Vagina (tissue), 2 donors: ENCODE results near the gene RPS6KB2.

ENCODE experiments used
- POLR2A ChIP-seq, 2 donors: fragments of 450-650 bp; IDR thresholded peaks; one replicate each; pipeline ENCODE4 v1.6.1; 2017; ENCODE audit warnings: antibody characterized with exemption in 2 of 2, mild to moderate bottlenecking in 2 of 2, moderate library complexity in 2 of 2
- POLR2AphosphoS5 ChIP-seq, 2 donors: sonication (generic); formaldehyde crosslinking; IDR thresholded peaks; one replicate each; pipeline ENCODE4 v1.9.0; 2017; ENCODE audit warnings: antibody characterized with exemption in 2 of 2, mild to moderate bottlenecking in 2 of 2, low read depth in 1 of 2; ENCODE audit not compliant: insufficient read depth in 1 of 2
- TF ChIP-seq, protein P1 (sequence below), 3 experiments: fragments of 450-650 bp in 2 of 3; fragments of 200-600 bp in 1 of 3; sonication (generic) in 1 of 3; IDR thresholded peaks; one replicate each; pipeline ENCODE4 v1.5.1; 2017 to 2019; ENCODE audit warnings: antibody characterized with exemption in 3 of 3, mild to moderate bottlenecking in 2 of 3, moderate library complexity in 2 of 3

DNA sequence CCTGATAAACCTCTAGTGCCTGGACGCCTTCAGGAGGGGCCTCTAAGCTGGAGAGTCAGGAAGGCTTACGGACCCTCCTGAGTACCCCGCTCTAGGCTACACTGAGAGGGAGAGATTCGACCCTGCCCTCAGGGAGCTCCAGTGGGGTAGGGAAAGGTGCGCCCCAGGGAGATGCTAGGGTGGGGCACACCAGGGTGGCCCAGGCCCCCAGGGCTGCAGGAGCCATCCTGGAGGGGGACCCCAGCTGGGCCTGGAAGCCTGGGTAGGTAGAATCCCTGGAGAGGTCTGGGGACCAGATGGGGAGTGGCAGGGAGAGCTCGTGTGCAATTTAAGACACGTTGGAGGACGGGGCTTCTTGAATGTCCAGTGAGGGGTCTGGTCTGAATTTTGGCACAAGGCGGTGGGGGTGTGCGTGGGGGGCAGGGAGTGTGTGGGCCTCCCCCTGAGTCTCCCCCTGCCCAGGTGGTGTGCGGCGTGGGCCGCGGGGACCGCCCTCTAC is 8.1 kb upstream of the RPS6KB2 start:
- TF ChIP-seq, protein P1, sequence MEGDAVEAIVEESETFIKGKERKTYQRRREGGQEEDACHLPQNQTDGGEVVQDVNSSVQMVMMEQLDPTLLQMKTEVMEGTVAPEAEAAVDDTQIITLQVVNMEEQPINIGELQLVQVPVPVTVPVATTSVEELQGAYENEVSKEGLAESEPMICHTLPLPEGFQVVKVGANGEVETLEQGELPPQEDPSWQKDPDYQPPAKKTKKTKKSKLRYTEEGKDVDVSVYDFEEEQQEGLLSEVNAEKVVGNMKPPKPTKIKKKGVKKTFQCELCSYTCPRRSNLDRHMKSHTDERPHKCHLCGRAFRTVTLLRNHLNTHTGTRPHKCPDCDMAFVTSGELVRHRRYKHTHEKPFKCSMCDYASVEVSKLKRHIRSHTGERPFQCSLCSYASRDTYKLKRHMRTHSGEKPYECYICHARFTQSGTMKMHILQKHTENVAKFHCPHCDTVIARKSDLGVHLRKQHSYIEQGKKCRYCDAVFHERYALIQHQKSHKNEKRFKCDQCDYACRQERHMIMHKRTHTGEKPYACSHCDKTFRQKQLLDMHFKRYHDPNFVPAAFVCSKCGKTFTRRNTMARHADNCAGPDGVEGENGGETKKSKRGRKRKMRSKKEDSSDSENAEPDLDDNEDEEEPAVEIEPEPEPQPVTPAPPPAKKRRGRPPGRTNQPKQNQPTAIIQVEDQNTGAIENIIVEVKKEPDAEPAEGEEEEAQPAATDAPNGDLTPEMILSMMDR (IDR thresholded peaks at IDR 0.05) = no peak
- TF ChIP-seq POLR2AphosphoS5 (IDR thresholded peaks at IDR 0.05; ENCODE audit: insufficient read depth in 1 of 2, low read depth in 1 of 2) (no peak), POLR2A (IDR thresholded peaks at IDR 0.05) (no peak)
